CD14-positive monocyte (primary cell): ENCODE data around the gene TSHZ2. TPM values are rescaled to one million over a fixed set of nuclear protein-coding genes. Genes with fewer than 3 reads are reported as not detected.

Source experiments
- DNase-seq, 3 donors: peaks; one replicate each; pipeline ENCODE4 v3.0.0-alpha.2; 2011 to 2022
- H2AFZ ChIP-seq: 2 replicates; pipeline ENCODE4 v1.6.0; 2012; ENCODE audit warnings: mild to moderate bottlenecking, low read depth, low read length, inconsistent platforms; ENCODE audit not compliant: insufficient read depth, poor library complexity, severe bottlenecking
- H3K27ac ChIP-seq, 2 donors: 1 replicate in 1 of 2; 2 replicates in 1 of 2; pipeline ENCODE4 v1.5.1; 2012 to 2013; ENCODE audit warnings: low read length in 2 of 2, control low read depth in 1 of 2, inconsistent platforms in 1 of 2, low read depth in 1 of 2, mild to moderate bottlenecking in 1 of 2
- H3K27me3 ChIP-seq, 2 donors: one replicate each; pipeline versions ENCODE4 v1.6.0 to v1.6.1; 2011 to 2013; ENCODE audit warnings: low read length in 2 of 2; ENCODE audit not compliant: control insufficient read depth in 2 of 2, insufficient read depth in 2 of 2
- H3K36me3 ChIP-seq, 2 donors: replicated peaks in 1 of 2; 1 replicate in 1 of 2; 2 replicates in 1 of 2; pipeline versions ENCODE4 v1.5.1 to v1.6.1; 2012 to 2013; ENCODE audit warnings: low read length in 2 of 2, control low read depth in 1 of 2, inconsistent platforms in 1 of 2, mild to moderate bottlenecking in 1 of 2; ENCODE audit not compliant: insufficient read depth in 2 of 2, control insufficient read depth in 1 of 2
- H3K4me1 ChIP-seq, 2 donors: 1 replicate in 1 of 2; 2 replicates in 1 of 2; pipeline versions ENCODE4 v1.5.1 to v1.6.1; 2012 to 2013; ENCODE audit warnings: low read length in 2 of 2, control low read depth in 1 of 2, inconsistent platforms in 1 of 2, mild to moderate bottlenecking in 1 of 2, moderate library complexity in 1 of 2; ENCODE audit not compliant: insufficient read depth in 2 of 2, control insufficient read depth in 1 of 2
- H3K4me2 ChIP-seq: replicated peaks from 2 replicates; pipeline ENCODE3; 2012; ENCODE audit warnings: low read length, moderate library complexity, mild to moderate bottlenecking; ENCODE audit not compliant: poor library complexity, severe bottlenecking; ENCODE audit errors: extremely low read depth
- H3K4me3 ChIP-seq, 3 experiments: fragments of 200-600 bp in 1 of 3; sonication (generic) in 1 of 3; replicated peaks in 1 of 3; 1 replicate in 2 of 3; 2 replicates in 1 of 3; pipeline ENCODE4 v1.5.1; 2011 to 2013; ENCODE audit warnings: low read length in 3 of 3, mild to moderate bottlenecking in 3 of 3, control low read depth in 2 of 3, low read depth in 2 of 3, inconsistent platforms in 1 of 3, moderate library complexity in 1 of 3
- H3K79me2 ChIP-seq: 2 replicates; pipeline ENCODE4 v1.6.0; 2012; ENCODE audit warnings: mild to moderate bottlenecking, control low read depth, inconsistent platforms, low read length, moderate library complexity; ENCODE audit not compliant: insufficient read depth
- H3K9ac ChIP-seq: 2 replicates; pipeline ENCODE4 v1.6.0; 2017; ENCODE audit warnings: low read length, mild to moderate bottlenecking; ENCODE audit not compliant: insufficient read depth, poor library complexity, severe bottlenecking
- H3K9me3 ChIP-seq, 2 donors: replicated peaks in 1 of 2; 1 replicate in 1 of 2; 2 replicates in 1 of 2; pipeline versions ENCODE4 v1.5.1 to v1.6.1; 2012 to 2013; ENCODE audit warnings: low read length in 2 of 2, control low read depth in 1 of 2; ENCODE audit not compliant: control insufficient read depth in 1 of 2, insufficient read depth in 1 of 2
- H4K20me1 ChIP-seq: 2 replicates; pipeline ENCODE4 v1.6.0; 2012; ENCODE audit warnings: mild to moderate bottlenecking, low read length, control low read depth, moderate library complexity; ENCODE audit not compliant: insufficient read depth
- H3K27ac Mint-ChIP-seq, 7 donors: one replicate each; pipeline ENCODE4 v1.8.0; 2020; ENCODE audit warnings: mild to moderate bottlenecking in 7 of 7, mixed read lengths in 7 of 7, moderate library complexity in 6 of 7, inconsistent platforms in 2 of 7
- H3K27me3 Mint-ChIP-seq, 3 donors: one replicate each; pipeline ENCODE4 v1.8.0; 2021 to 2022; ENCODE audit warnings: low read depth in 3 of 3, mild to moderate bottlenecking in 3 of 3, mixed read lengths in 3 of 3, moderate library complexity in 3 of 3, inconsistent platforms in 1 of 3
- H3K36me3 Mint-ChIP-seq, 2 donors: one replicate each; pipeline ENCODE4 v1.8.0; 2020; ENCODE audit warnings: mixed read lengths in 2 of 2, inconsistent platforms in 1 of 2, mild to moderate bottlenecking in 1 of 2
- H3K4me1 Mint-ChIP-seq: one replicate; pipeline ENCODE4 v1.8.0; 2020; ENCODE audit warnings: mild to moderate bottlenecking, mixed read lengths
- H3K4me3 Mint-ChIP-seq, 2 donors: one replicate each; pipeline ENCODE4 v1.8.0; 2020; ENCODE audit warnings: mild to moderate bottlenecking in 2 of 2, mixed read lengths in 2 of 2, moderate library complexity in 1 of 2
- H3K9me3 Mint-ChIP-seq, 7 donors: one replicate each; pipeline ENCODE4 v1.8.0; 2020 to 2022; ENCODE audit warnings: mixed read lengths in 7 of 7, mild to moderate bottlenecking in 6 of 7, moderate library complexity in 6 of 7, inconsistent platforms in 2 of 7
- CTCF ChIP-seq: fragments of 200-600 bp; IDR thresholded peaks from one replicate; pipeline ENCODE4 v1.8.0; 2022; ENCODE audit warnings: antibody characterized with exemption, mild to moderate bottlenecking
- WGBS: methylation state at CpG from one replicate; pipeline ENCODE4 v1.1.5; 2013; ENCODE audit warnings: missing lambda C conversion rate; ENCODE audit not compliant: insufficient coverage; 5-methylcytosine and 5-hydroxymethylcytosine counted together
- intact Hi-C, 2 donors: fragments of 100-400 bp; cut with micrococcal nuclease; formaldehyde crosslinking; loops; one replicate each; pipeline versions ENCODE4 v1.15.0 to v1.15.1; 2023
- polyA plus RNA-seq, 3 donors: library from polyadenylated mRNA; depleted of rRNA in 1 of 3; unstranded in 2 of 3; stranded (reverse) in 1 of 3; fragments of 300-500 nt in 2 of 3; fragments of >200 nt in 1 of 3; fragmentation: Illumina TruSeq in 2 of 3; gene quantifications; 1 replicate in 2 of 3; 2 replicates in 1 of 3; pipeline ENCODE4 v1.2.3, GENCODE V29; 2012 to 2021

Gene TSHZ2
- polyA plus RNA-seq, 3 donors: not detected

GRCh38 chr20:53371216-53371615 lies 399.1 kb downstream of the TSHZ2 start:
- DNase-seq: no peak
- Histone ChIP-seq H4K20me1 (no peaks in the 10 kb centered on the region), H3K9ac (no peak overlapping the region), H3K79me2 (no peaks in the 10 kb centered on the region), H3K27ac (no peak overlapping the region), H3K4me1 (no peaks in the 10 kb centered on the region), H3K36me3 (no peaks in the 10 kb centered on the region), H3K9me3 (no peaks in the 10 kb centered on the region), H3K4me2 (no peak overlapping the region), H3K27me3 (no peaks in the 10 kb centered on the region), H3K4me3 (no peak overlapping the region), H2AFZ (no peak overlapping the region)
- 82% methylated on average over 2 of the region's 4 CpGs for WGBS
- intact Hi-C loops: no loop called here
- no peaks in the 10 kb centered on the region for H3K36me3 Mint-ChIP-seq
- peaks cover 0 to 2% (median 0%) of the 10 kb centered on the region in 7 donors for H3K9me3 Mint-ChIP-seq
- no peak for TF ChIP-seq CTCF
- H3K4me1 Mint-ChIP-seq: no peaks in the 10 kb centered on the region
- no peak overlapping the region for H3K4me3 Mint-ChIP-seq
- no peak overlapping the region for H3K27ac Mint-ChIP-seq
- peaks cover 0 to 6% (median 2%) of the 10 kb centered on the region in 3 donors for H3K27me3 Mint-ChIP-seq

- no peak for TF ChIP-seq CTCF
- H3K9me3 Mint-ChIP-seq: peaks cover 0 to 2% (median 0%) of the 10 kb centered on the region in 7 donors
- Histone ChIP-seq H3K27ac (no peak overlapping the region), H3K4me2 (no peak overlapping the region), H3K27me3 (no peaks in the 10 kb centered on the region), H3K4me1 (no peaks in the 10 kb centered on the region), H3K4me3 (no peak overlapping the region), H3K9ac (no peak overlapping the region), H3K36me3 (no peaks in the 10 kb centered on the region), H2AFZ (no peak overlapping the region), H3K79me2 (no peaks in the 10 kb centered on the region), H3K9me3 (no peaks in the 10 kb centered on the region), H4K20me1 (no peaks in the 10 kb centered on the region)
- no peaks in the 10 kb centered on the region for H3K36me3 Mint-ChIP-seq
- no CpG with 5 or more reads among the region's 2 CpGs for WGBS
- no peak overlapping the region for H3K27ac Mint-ChIP-seq
- peaks cover 2 to 5% (median 4%) of the 10 kb centered on the region in 3 donors for H3K27me3 Mint-ChIP-seq
- intact Hi-C loops: no loop called here
- H3K4me3 Mint-ChIP-seq: no peak overlapping the region
- H3K4me1 Mint-ChIP-seq: no peaks in the 10 kb centered on the region
- no peak for DNase-seq
Observed at GRCh38 chr20:53376021-53376420, 403.9 kb downstream of the TSHZ2 start.
